Astrocyte (in vitro differentiated cells and primary cell): ENCODE results near the gene BCO2.

Experiments used
- CTCF ChIP-seq: IDR thresholded peaks from 2 replicates; pipeline ENCODE4 v1.5.1; 2011; ENCODE audit warnings: low read depth, mild to moderate bottlenecking, inconsistent platforms, low read length, moderate library complexity; ENCODE audit not compliant: insufficient read depth
- EZH2 ChIP-seq: IDR thresholded peaks from 2 replicates; pipeline ENCODE4 v1.6.1; 2012; ENCODE audit warnings: mild to moderate bottlenecking, low read length, inconsistent platforms; ENCODE audit not compliant: insufficient read depth

- no peak for TF ChIP-seq CTCF
- no peak for TF ChIP-seq EZH2
Observed at GRCh38 chr11:112212710-112213109, 37.4 kb downstream of the BCO2 start.
